DOHH2 (cell line): ENCODE data around the gene AFMID.
"Not testable (repeated sequence)": the region's sequence is repeated elsewhere in the genome, so short reads cannot be mapped to it uniquely, and the experiment has no call there.

Experiments used
- H3F3A ChIP-seq: fragments of 200-600 bp; sonication (generic), shearing (Covaris generic); 2 replicates; pipeline ENCODE4 v1.6.0; 2016; ENCODE audit warnings: antibody characterized with exemption, mild to moderate bottlenecking; ENCODE audit not compliant: control insufficient read depth, insufficient read depth
- H3K27ac ChIP-seq: fragments of 200-600 bp; sonication (generic); 2 replicates; pipeline ENCODE4 v1.5.1; 2014; ENCODE audit warnings: low read depth, mild to moderate bottlenecking, low read length, moderate library complexity
- H3K27me3 ChIP-seq: fragments of 200-600 bp; sonication (generic); 2 replicates; pipeline ENCODE4 v1.6.1; 2014; ENCODE audit warnings: mild to moderate bottlenecking, low read length, mixed read lengths; ENCODE audit not compliant: control insufficient read depth
- H3K36me3 ChIP-seq: fragments of 200-600 bp; sonication (generic); 2 replicates; pipeline ENCODE4 v1.6.1; 2014; ENCODE audit warnings: mild to moderate bottlenecking, low read length, moderate library complexity, mixed read lengths; ENCODE audit not compliant: control insufficient read depth
- H3K4me1 ChIP-seq: fragments of 200-600 bp; sonication (generic); 2 replicates; pipeline ENCODE4 v1.6.1; 2014; ENCODE audit warnings: mild to moderate bottlenecking, low read length, mixed read lengths; ENCODE audit not compliant: control insufficient read depth
- H3K4me2 ChIP-seq: fragments of 200-600 bp; sonication (generic); 2 replicates; pipeline ENCODE4 v1.6.0; 2014; ENCODE audit warnings: mild to moderate bottlenecking, low read length, moderate library complexity
- H3K4me3 ChIP-seq: fragments of 200-600 bp; sonication (generic); 2 replicates; pipeline ENCODE4 v1.5.1; 2014; ENCODE audit warnings: mild to moderate bottlenecking, low read length, mixed read lengths
- H3K79me2 ChIP-seq: fragments of 200-600 bp; sonication (generic); 2 replicates; pipeline ENCODE4 v1.6.1; 2014; ENCODE audit warnings: mild to moderate bottlenecking, low read length, mixed read lengths; ENCODE audit not compliant: control insufficient read depth
- H3K9me2 ChIP-seq: fragments of 200-600 bp; sonication (generic); replicated peaks from 2 replicates; pipeline ENCODE4 v1.6.1; 2014; ENCODE audit warnings: mild to moderate bottlenecking, low read length, mixed read lengths; ENCODE audit not compliant: control insufficient read depth
- H3K9me3 ChIP-seq: fragments of 200-600 bp; sonication (generic); 2 replicates; pipeline ENCODE4 v1.6.1; 2014; ENCODE audit warnings: antibody characterized with exemption, low read length, mixed read lengths; ENCODE audit not compliant: control insufficient read depth, insufficient read depth
- H4K20me1 ChIP-seq: fragments of 200-600 bp; sonication (generic); 2 replicates; pipeline ENCODE4 v1.6.0; 2014; ENCODE audit warnings: low read depth, mild to moderate bottlenecking, antibody characterized with exemption, low read length, moderate library complexity; ENCODE audit not compliant: control insufficient read depth, insufficient read depth
- CTCF ChIP-seq: fragments of 200-600 bp; sonication (generic); IDR thresholded peaks from one replicate; pipeline ENCODE4 v1.5.1; 2014; ENCODE audit warnings: antibody characterized with exemption, mild to moderate bottlenecking, low read depth, low read length; ENCODE audit not compliant: poor library complexity, severe bottlenecking
- EZH2phosphoT487 ChIP-seq: fragments of 200-600 bp; sonication (generic); IDR thresholded peaks from 2 replicates; pipeline ENCODE4 v1.6.1; 2017; ENCODE audit warnings: borderline replicate concordance, mild to moderate bottlenecking, antibody characterized with exemption, low read length, moderate library complexity, mixed read lengths

Gene AFMID

GRCh38 chr17:78252701-78253635, 65.8 kb downstream of the AFMID start:
- Histone ChIP-seq H3K27me3 (no peaks in the 10 kb centered on the region), H4K20me1 (no peaks in the 10 kb centered on the region), H3K4me2 (peak overlapping the region; percentile 92), H3K36me3 (no peaks in the 10 kb centered on the region), H3K4me3 (peak overlapping the region; percentile 64), H3F3A (peaks cover 18% of the 10 kb centered on the region), H3K9me2 (no peaks in the 10 kb centered on the region), H3K4me1 (peaks cover 65% of the 10 kb centered on the region), H3K27ac (peak overlapping the region; percentile 91), H3K79me2 (no peaks in the 10 kb centered on the region), H3K9me3 (no peaks in the 10 kb centered on the region)
- TF ChIP-seq CTCF: peak; percentile 31
- no peak for TF ChIP-seq EZH2phosphoT487

DNA sequence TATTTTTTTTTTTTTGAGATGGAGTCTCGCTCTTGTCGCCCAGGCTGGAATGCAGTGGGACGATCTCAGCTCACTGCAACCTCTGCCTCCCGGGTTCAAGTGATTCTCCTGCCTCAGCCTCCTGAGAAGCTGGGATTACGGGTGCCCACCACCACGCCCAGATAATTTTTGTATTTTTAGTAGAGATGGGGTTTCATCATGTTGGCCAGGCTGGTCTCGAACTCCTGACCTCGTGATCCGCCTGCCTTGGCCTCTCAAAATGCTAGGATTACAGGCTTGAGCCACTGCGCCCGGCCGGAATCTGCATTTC, 66.4 kb downstream of the AFMID start:
- not testable (repeated sequence) for H4K20me1 ChIP-seq, H3K79me2 ChIP-seq, H3K36me3 ChIP-seq, H3K9me3 ChIP-seq, H3K27me3 ChIP-seq, H3K9me2 ChIP-seq
- H3K4me1 ChIP-seq: peaks cover 71% of the 10 kb centered on the region
- H3K4me3 ChIP-seq: peak overlapping the region; percentile 94
- H3K4me2 ChIP-seq: peak overlapping the region; percentile 91
- H3K27ac ChIP-seq: peak overlapping the region; percentile 91
- H3F3A ChIP-seq: peaks cover 18% of the 10 kb centered on the region

- H3K27me3 ChIP-seq: no peaks in the 10 kb centered on the region; the same call in 1 of the 2 replicates
- H3K9me2 ChIP-seq: no peaks in the 10 kb centered on the region
- no peaks in the 10 kb centered on the region for H3K36me3 ChIP-seq
- peaks cover 76% of the 10 kb centered on the region for H3K4me1 ChIP-seq
- peak overlapping the region; percentile 94 for H3K4me3 ChIP-seq
- H4K20me1 ChIP-seq: no peaks in the 10 kb centered on the region
- TF ChIP-seq EZH2phosphoT487: no peak
- no peak for TF ChIP-seq CTCF
- H3K9me3 ChIP-seq: no peaks in the 10 kb centered on the region
- no peaks in the 10 kb centered on the region for H3K79me2 ChIP-seq
- H3K4me2 ChIP-seq: peak overlapping the region; percentile 91
- peaks cover 18% of the 10 kb centered on the region for H3F3A ChIP-seq
- H3K27ac ChIP-seq: peak overlapping the region; percentile 91
These were observed 66.9 kb downstream of the AFMID start for GRCh38 chr17:78253946-78254672.
